Adipocyte (in vitro differentiated cells): ENCODE results near the gene MNAT1.
A peak's percentile ranks its signal among the peaks of the same experiment; 100 is the strongest.

Source experiments
- DNase-seq: peaks from one replicate; pipeline ENCODE4 v3.0.0-alpha.2; 2015; ENCODE audit warnings: low read depth
- H3K27me3 ChIP-seq: replicated peaks from 2 replicates; pipeline ENCODE4 v1.7.0; 2013; ENCODE audit warnings: mild to moderate bottlenecking, low read length, moderate library complexity; ENCODE audit not compliant: control insufficient read depth, insufficient read depth
- H3K36me3 ChIP-seq: 2 replicates; pipeline ENCODE4 v1.7.0; 2013; ENCODE audit warnings: low read length, mild to moderate bottlenecking, moderate library complexity; ENCODE audit not compliant: control insufficient read depth, insufficient read depth, severe bottlenecking
- H3K4me1 ChIP-seq: 2 replicates; pipeline ENCODE4 v1.7.0; 2013; ENCODE audit warnings: mild to moderate bottlenecking, low read length, moderate library complexity; ENCODE audit not compliant: control insufficient read depth, insufficient read depth
- H3K4me3 ChIP-seq: 2 replicates; pipeline ENCODE4 v1.7.0; 2013; ENCODE audit warnings: mild to moderate bottlenecking, low read length, moderate library complexity
- H3K9ac ChIP-seq: 2 replicates; pipeline ENCODE4 v1.7.0; 2013; ENCODE audit warnings: mild to moderate bottlenecking, low read length, moderate library complexity
- H3K9me3 ChIP-seq: 2 replicates; pipeline ENCODE4 v1.7.0; 2013; ENCODE audit warnings: mild to moderate bottlenecking, low read length, moderate library complexity; ENCODE audit not compliant: control insufficient read depth

Gene MNAT1

DNA sequence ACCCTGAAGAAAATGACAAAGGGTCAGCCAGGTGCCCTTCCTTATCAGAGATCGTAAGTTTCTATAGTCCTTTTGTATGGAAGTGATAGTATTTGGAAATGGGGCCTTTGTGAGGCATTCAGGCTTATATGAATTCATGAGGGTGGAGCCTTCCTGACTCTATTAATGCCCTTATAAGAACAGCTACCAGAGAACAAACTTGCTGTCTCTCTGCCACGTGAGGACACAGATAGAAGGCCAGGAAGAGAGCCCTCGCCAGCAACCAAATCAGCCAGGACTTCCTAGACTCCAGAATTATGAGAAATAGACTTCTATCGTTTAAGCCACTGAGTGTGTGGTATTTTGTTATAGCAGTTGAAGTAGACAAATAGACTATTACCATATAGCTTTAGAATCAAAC lies 209.6 kb downstream of the MNAT1 start:
- Histone ChIP-seq H3K4me3 (no peak overlapping the region), H3K36me3 (peaks cover 3% of the 10 kb centered on the region), H3K4me1 (peaks cover 8% of the 10 kb centered on the region), H3K27me3 (no peaks in the 10 kb centered on the region), H3K9ac (no peak overlapping the region), H3K9me3 (no peaks in the 10 kb centered on the region)
- DNase-seq, result no peak

DNA sequence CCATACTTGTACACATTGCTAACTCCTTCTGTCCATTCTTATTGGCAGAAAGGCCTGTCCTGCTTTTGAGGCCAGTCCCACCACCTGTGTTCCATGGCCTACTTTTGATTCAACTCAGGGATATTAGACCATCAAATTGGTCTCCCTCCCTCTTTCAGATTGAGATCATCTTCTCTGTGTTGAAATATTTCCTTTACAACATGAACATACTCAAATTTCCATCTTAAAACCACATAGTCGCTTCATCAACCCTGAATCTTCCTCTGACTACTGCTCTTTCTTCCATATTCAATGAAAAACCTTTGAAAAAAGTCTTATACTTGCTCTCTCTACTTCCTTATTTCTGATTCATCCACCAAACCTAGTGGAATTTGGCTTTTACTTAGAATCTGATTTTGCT lies 211.4 kb downstream of the MNAT1 start:
- peaks cover 8% of the 10 kb centered on the region for H3K4me1 ChIP-seq

GRCh38 chr14:60946773-60947172 lies 212.2 kb downstream of the MNAT1 start:
- peaks cover 11% of the 10 kb centered on the region for H3K4me1 ChIP-seq
- peaks cover 3% of the 10 kb centered on the region for H3K36me3 ChIP-seq

More for the DNA sequence above, 211.4 kb downstream of the MNAT1 start:
- no peak for DNase-seq
- Histone ChIP-seq H3K36me3 (peaks cover 3% of the 10 kb centered on the region), H3K9me3 (no peaks in the 10 kb centered on the region), H3K27me3 (no peaks in the 10 kb centered on the region), H3K4me3 (no peak overlapping the region), H3K9ac (no peak overlapping the region)

GRCh38 chr14:60951776-60952435 lies 217.3 kb downstream of the MNAT1 start:
- Histone ChIP-seq H3K36me3 (no peaks in the 10 kb centered on the region), H3K4me3 (no peak overlapping the region), H3K4me1 (peaks cover 3% of the 10 kb centered on the region), H3K9ac (peak overlapping the region; percentile 36), H3K27me3 (no peaks in the 10 kb centered on the region), H3K9me3 (peaks cover 14% of the 10 kb centered on the region)
- peak; percentile 49 for DNase-seq

More at GRCh38 chr14:60946773-60947172, 212.2 kb downstream of the MNAT1 start:
- Histone ChIP-seq H3K27me3 (no peaks in the 10 kb centered on the region), H3K9ac (no peak overlapping the region), H3K9me3 (no peaks in the 10 kb centered on the region), H3K4me3 (no peak overlapping the region)
- DNase-seq, result no peak

GRCh38 chr14:60956202-60956601 lies 221.6 kb downstream of the MNAT1 start:
- H3K36me3 ChIP-seq, result peaks cover 4% of the 10 kb centered on the region
- no peaks in the 10 kb centered on the region for H3K27me3 ChIP-seq
- no peak overlapping the region for H3K9ac ChIP-seq
- H3K9me3 ChIP-seq, result peaks cover 38% of the 10 kb centered on the region
- H3K4me3 ChIP-seq, result no peak overlapping the region
- no peak for DNase-seq
- peaks cover 3% of the 10 kb centered on the region for H3K4me1 ChIP-seq

- no peaks in the 10 kb centered on the region for H3K4me1 ChIP-seq
- no peak overlapping the region for H3K9ac ChIP-seq
- DNase-seq, result no peak
- H3K4me3 ChIP-seq, result no peak overlapping the region
- peaks cover 4% of the 10 kb centered on the region for H3K36me3 ChIP-seq
- H3K27me3 ChIP-seq, result no peaks in the 10 kb centered on the region
- peaks cover 38% of the 10 kb centered on the region for H3K9me3 ChIP-seq
Observed at GRCh38 chr14:60956632-60957031, 222.1 kb downstream of the MNAT1 start.

- Histone ChIP-seq H3K36me3 (peaks cover 4% of the 10 kb centered on the region), H3K27me3 (no peaks in the 10 kb centered on the region)
- no peak for DNase-seq
Observed at GRCh38 chr14:60958146-60958545, 223.6 kb downstream of the MNAT1 start.

DNA sequence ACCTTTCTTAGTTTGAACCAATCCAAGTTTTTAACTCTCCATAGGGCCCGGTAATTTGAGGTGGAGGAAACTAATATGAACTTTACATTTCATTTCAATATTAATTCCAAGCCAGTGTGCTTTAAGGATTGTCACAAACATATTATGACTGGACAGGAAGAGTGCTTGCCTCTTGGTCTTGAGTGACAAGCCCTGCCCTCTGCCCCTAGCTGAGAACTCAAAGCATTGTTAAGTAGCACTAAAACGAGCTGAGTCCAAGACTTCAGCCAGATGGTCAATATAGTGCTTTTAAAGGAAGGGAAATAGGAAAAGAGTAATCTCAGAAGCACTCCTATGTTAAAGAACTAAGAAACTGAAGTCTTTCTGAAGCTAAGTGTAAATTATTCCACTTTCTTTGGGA lies 229.2 kb downstream of the MNAT1 start:
- H3K36me3 ChIP-seq, result no peaks in the 10 kb centered on the region
- H3K27me3 ChIP-seq, result no peaks in the 10 kb centered on the region
- no peak overlapping the region for H3K9ac ChIP-seq
- peaks cover 8% of the 10 kb centered on the region for H3K9me3 ChIP-seq
- H3K4me1 ChIP-seq, result peaks cover 7% of the 10 kb centered on the region
- H3K4me3 ChIP-seq, result no peak overlapping the region
- no peak for DNase-seq

More at GRCh38 chr14:60958146-60958545, 223.6 kb downstream of the MNAT1 start:
- Histone ChIP-seq H3K9me3 (peaks cover 38% of the 10 kb centered on the region), H3K4me1 (no peaks in the 10 kb centered on the region), H3K9ac (no peak overlapping the region), H3K4me3 (no peak overlapping the region)

GRCh38 chr14:60964904-60965303 lies 230.3 kb downstream of the MNAT1 start:
- peak; percentile 28 for DNase-seq
- Histone ChIP-seq H3K4me3 (no peak overlapping the region), H3K36me3 (no peaks in the 10 kb centered on the region), H3K9ac (no peak overlapping the region), H3K4me1 (peaks cover 7% of the 10 kb centered on the region), H3K27me3 (no peaks in the 10 kb centered on the region), H3K9me3 (no peaks in the 10 kb centered on the region)

GRCh38 chr14:60965402-60965801 lies 230.8 kb downstream of the MNAT1 start:
- Histone ChIP-seq H3K4me3 (no peak overlapping the region), H3K27me3 (no peaks in the 10 kb centered on the region), H3K9me3 (no peaks in the 10 kb centered on the region), H3K9ac (no peak overlapping the region), H3K4me1 (peaks cover 7% of the 10 kb centered on the region), H3K36me3 (no peaks in the 10 kb centered on the region)
- DNase-seq, result peak; percentile 81

DNA sequence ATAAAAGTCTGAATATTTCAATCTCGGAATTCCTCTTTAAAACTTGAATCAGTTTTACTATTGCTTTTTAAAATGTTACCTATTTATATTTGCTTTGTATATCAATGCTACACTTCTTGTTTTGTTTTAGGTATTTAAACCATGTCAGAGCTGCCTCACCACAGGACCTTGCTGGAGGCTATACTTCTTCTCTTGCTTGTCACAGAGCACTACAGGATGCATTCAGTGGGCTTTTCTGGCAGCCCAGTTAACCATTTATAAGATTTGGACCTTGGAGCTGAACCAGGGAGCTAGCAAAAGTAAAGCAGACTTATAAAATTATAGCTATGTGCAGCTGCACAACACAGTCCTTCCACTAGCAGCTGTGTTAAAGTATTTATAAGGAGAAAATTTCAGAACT lies 233.5 kb downstream of the MNAT1 start:
- Histone ChIP-seq H3K4me3 (no peak overlapping the region), H3K4me1 (peaks cover 7% of the 10 kb centered on the region), H3K36me3 (peaks cover 2% of the 10 kb centered on the region), H3K27me3 (no peaks in the 10 kb centered on the region), H3K9ac (no peak overlapping the region), H3K9me3 (no peaks in the 10 kb centered on the region)
- peak; percentile 37 for DNase-seq

GRCh38 chr14:60968671-60969070 lies 234.1 kb downstream of the MNAT1 start:
- H3K4me3 ChIP-seq, result no peak overlapping the region
- no peak for DNase-seq
- H3K4me1 ChIP-seq, result peaks cover 7% of the 10 kb centered on the region
- H3K27me3 ChIP-seq, result no peaks in the 10 kb centered on the region
- H3K9ac ChIP-seq, result no peak overlapping the region
- H3K9me3 ChIP-seq, result no peaks in the 10 kb centered on the region
- peaks cover 7% of the 10 kb centered on the region for H3K36me3 ChIP-seq
